ENCODE results near the gene RALGAPA2.

GRCh38 chr20:20732641-20733040 lies 20.2 kb upstream of the RALGAPA2 start:
- TF ChIP-seq CTCF (IDR thresholded peaks at IDR 0.05) (no peak), ZFX (IDR thresholded peaks at IDR 0.05; ENCODE audit: borderline replicate concordance) (no peak)
